ENCODE results near the gene ZNF652.

ZNF652 gene

DNA sequence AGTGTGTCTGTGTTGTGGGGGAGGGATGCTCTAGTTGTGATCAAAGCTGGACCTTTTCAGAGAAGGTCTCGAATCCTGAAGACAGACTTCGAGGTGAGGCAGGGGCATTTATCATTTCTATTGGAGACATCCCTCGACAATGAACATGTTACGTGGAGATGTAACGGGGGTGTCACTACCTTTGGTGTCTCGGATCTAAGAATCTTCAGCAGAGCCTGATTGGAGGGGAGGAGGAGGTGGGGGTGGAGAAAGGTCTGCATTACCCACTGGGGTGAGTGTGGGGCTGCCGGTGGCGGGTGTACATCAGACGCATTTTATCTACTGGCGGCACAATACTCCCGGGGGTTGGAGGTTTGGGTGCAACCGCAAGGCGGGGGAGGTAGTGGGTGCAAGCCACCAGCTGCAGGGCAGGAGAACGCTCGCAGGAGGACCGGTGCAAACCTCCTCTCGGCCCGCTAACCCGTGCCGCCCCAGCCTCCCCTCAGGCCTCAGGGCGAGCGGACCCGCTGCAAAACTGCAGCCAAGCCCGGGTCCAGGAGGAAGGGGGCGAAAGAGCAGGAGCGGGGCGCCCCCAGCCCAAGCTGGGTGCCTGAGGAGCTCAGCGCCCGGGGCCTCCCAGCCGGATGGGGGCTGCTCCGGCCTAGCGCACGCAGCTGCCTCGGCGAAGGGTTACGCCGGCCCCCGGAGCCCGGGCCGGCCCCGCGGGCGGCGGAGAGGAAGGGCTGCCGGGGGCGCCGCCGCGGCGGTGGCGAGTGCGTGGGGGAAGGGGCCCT is 735 bp downstream of the ZNF652 start:
- DNase-seq (ENCODE audit: insufficient read length, low spot score) (peak; percentile 40), FAIRE-seq (peak; percentile 78)
- TF ChIP-seq SPI1 (IDR thresholded peaks at IDR 0.05; ENCODE audit: low read depth, low read length) (no peak), POLR2A (IDR thresholded peaks at IDR 0.05; ENCODE audit: low read depth, low read length) (peak; percentile 35; the same call in 1 of the 2 replicates)

DNA sequence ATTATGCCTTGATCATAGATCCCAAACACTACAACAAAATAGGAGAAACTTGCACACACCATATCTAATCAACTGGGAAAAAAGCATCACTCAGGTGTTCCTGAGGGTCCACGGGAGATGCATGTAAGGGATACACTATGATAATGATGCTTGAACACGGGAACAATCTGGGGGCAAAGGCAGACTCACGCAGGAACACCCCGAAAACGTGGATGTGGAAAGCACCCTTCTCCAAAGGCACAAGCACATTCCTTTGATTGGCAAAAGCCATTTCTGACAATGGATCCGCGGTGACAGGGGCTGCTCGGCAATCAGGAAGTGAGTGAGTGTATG is 1.3 kb downstream of the ZNF652 start:
- FAIRE-seq (no peak), DNase-seq (ENCODE audit: insufficient read length, low spot score) (no peak)
- TF ChIP-seq TAF1 (IDR thresholded peaks at IDR 0.05; ENCODE audit: low read depth, low read length), result no peak
- no peak for TF ChIP-seq POLR2AphosphoS5 (IDR thresholded peaks at IDR 0.05; ENCODE audit: low read depth, low read length)
- TF ChIP-seq PAX5 (IDR thresholded peaks at IDR 0.05; ENCODE audit: insufficient read depth, low read length, severe bottlenecking), result no peak
- TF ChIP-seq SPI1 (IDR thresholded peaks at IDR 0.05; ENCODE audit: low read depth, low read length), result no peak
- no peak for TF ChIP-seq POLR2A (IDR thresholded peaks at IDR 0.05; ENCODE audit: low read depth, low read length)
- no peak for TF ChIP-seq POU2F2 (IDR thresholded peaks at IDR 0.05; ENCODE audit: low read depth, low read length)

DNA sequence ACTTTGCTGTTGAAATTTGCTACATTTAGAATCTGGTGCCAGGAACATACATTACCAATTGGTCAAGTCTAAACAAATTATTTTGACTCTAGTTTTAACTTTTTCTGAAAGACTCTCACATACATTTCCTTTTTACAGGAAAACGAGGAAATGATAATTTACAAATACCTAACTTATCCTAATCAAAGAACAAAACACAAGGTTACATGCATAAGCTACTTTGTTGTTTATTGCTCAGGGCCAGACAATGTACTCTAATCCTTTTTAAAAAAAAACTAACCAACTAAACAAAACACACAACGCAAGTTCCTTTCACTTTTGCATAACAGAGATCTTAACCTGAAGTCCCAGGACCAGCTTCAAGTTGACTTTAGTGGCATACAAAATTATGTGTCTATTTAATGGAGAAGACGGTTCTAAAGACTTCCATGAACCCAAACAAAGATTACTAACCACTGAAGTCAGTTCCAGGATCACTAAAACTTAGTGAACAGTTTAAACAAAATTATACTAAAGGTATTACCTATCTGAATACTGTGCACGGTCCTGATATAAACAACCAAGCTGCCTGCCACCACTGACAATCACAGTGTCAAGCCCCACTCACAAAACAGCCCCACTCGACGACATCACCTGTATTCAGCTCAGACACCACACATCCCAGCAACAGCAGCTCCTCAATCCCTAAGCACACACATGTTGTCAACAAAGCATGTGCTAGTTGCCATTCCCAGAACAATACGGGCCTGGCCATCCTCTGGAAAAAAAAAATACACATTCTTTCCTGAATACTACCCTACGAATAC is 1.9 kb downstream of the ZNF652 start:
- FAIRE-seq (peak; percentile 79), DNase-seq (ENCODE audit: insufficient read length, low spot score) (no peak)
- TF ChIP-seq POLR2AphosphoS5 (IDR thresholded peaks at IDR 0.05; ENCODE audit: low read depth, low read length) (no peak), PAX5 (IDR thresholded peaks at IDR 0.05; ENCODE audit: insufficient read depth, low read length, severe bottlenecking) (no peak), POU2F2 (IDR thresholded peaks at IDR 0.05; ENCODE audit: low read depth, low read length) (no peak), TAF1 (IDR thresholded peaks at IDR 0.05; ENCODE audit: low read depth, low read length) (no peak), POLR2A (IDR thresholded peaks at IDR 0.05; ENCODE audit: low read depth, low read length) (no peak), SPI1 (IDR thresholded peaks at IDR 0.05; ENCODE audit: low read depth, low read length) (no peak)

DNA sequence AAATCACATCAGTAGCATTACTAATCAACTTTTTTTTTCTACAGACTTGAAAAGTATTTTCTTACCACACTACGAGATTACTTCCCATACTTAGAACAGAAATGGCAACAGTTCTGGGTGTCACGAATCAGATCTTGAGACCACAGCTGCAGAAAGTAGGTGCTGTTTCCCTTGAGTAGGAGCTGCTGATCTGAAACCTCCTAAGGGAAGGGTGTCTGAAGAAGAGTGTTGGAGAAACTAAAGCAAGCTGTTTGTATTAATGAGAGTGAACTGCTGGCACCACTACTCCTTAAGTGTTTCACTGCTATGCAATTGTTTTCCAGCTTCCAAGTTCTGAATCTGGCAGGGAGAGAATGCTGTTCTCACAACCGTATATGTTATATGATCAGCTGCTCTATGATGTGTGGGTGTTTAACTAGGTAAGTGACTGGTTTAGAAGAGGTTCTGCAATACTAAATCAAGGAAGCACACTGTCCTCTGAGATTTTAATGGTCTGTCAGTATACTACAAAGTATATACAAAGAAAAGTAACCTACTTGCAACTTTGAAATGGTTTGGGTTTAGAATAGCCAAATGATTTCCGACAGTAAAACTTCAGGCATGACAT is 3.3 kb downstream of the ZNF652 start:
- FAIRE-seq (peak; percentile 92), DNase-seq (ENCODE audit: insufficient read length, low spot score) (no peak)
- no peak for TF ChIP-seq SPI1 (IDR thresholded peaks at IDR 0.05; ENCODE audit: low read depth, low read length)
- no peak for TF ChIP-seq POU2F2 (IDR thresholded peaks at IDR 0.05; ENCODE audit: low read depth, low read length)
- TF ChIP-seq POLR2AphosphoS5 (IDR thresholded peaks at IDR 0.05; ENCODE audit: low read depth, low read length), result no peak
- no peak for TF ChIP-seq POLR2A (IDR thresholded peaks at IDR 0.05; ENCODE audit: low read depth, low read length)
- TF ChIP-seq PAX5 (IDR thresholded peaks at IDR 0.05; ENCODE audit: insufficient read depth, low read length, severe bottlenecking), result no peak
- TF ChIP-seq TAF1 (IDR thresholded peaks at IDR 0.05; ENCODE audit: low read depth, low read length), result no peak

DNA sequence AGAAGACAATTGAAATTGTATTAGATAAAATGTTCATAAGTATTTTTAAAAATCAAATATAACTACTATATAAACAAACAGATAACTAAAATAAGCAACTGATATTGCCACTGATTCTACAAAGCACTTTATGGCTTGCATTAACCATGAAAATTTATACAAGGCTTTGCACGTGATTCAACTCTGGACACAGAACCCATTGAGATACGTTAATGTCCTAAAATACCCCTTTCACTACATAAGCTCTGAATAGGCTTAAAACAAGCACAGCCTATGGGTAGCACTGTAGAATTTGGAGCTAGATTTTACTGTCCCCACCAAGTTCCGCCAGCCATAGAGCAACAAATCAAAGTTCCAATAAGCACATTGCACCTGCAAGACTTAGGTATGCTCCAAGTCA is 4.5 kb downstream of the ZNF652 start:
- TF ChIP-seq POU2F2 (IDR thresholded peaks at IDR 0.05; ENCODE audit: low read depth, low read length) (no peak), POLR2AphosphoS5 (IDR thresholded peaks at IDR 0.05; ENCODE audit: low read depth, low read length) (no peak), POLR2A (IDR thresholded peaks at IDR 0.05; ENCODE audit: low read depth, low read length) (no peak), SPI1 (IDR thresholded peaks at IDR 0.05; ENCODE audit: low read depth, low read length) (no peak), TAF1 (IDR thresholded peaks at IDR 0.05; ENCODE audit: low read depth, low read length) (no peak), PAX5 (IDR thresholded peaks at IDR 0.05; ENCODE audit: insufficient read depth, low read length, severe bottlenecking) (no peak)
- no peak for DNase-seq (ENCODE audit: insufficient read length, low spot score)
- FAIRE-seq, result no peak

DNA sequence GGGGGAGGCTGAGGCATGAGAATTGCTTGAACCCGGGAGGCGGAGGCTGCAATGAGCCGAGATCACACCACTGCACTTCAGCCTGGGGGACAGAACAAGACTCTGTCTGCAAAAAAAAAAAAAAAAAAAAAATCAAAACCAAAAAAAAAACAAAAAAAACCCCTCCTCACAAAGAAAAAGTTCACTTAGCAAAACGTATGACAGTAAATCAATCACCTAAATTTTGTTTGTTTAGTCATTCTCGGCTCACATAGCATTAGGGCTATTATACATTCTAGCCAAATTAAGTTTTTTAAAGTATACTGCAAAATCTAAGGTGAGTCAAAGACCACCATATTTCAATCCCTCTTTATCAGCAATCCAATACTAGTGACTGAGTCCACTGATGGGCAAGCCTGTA is 5.7 kb downstream of the ZNF652 start:
- no peak for TF ChIP-seq POLR2A (IDR thresholded peaks at IDR 0.05; ENCODE audit: low read depth, low read length)
- no peak for TF ChIP-seq PAX5 (IDR thresholded peaks at IDR 0.05; ENCODE audit: insufficient read depth, low read length, severe bottlenecking)
- TF ChIP-seq SPI1 (IDR thresholded peaks at IDR 0.05; ENCODE audit: low read depth, low read length), result no peak
- TF ChIP-seq POLR2AphosphoS5 (IDR thresholded peaks at IDR 0.05; ENCODE audit: low read depth, low read length), result no peak
- no peak for TF ChIP-seq TAF1 (IDR thresholded peaks at IDR 0.05; ENCODE audit: low read depth, low read length)
- no peak for TF ChIP-seq POU2F2 (IDR thresholded peaks at IDR 0.05; ENCODE audit: low read depth, low read length)
- DNase-seq (ENCODE audit: insufficient read length, low spot score) (no peak), FAIRE-seq (no peak)

DNA sequence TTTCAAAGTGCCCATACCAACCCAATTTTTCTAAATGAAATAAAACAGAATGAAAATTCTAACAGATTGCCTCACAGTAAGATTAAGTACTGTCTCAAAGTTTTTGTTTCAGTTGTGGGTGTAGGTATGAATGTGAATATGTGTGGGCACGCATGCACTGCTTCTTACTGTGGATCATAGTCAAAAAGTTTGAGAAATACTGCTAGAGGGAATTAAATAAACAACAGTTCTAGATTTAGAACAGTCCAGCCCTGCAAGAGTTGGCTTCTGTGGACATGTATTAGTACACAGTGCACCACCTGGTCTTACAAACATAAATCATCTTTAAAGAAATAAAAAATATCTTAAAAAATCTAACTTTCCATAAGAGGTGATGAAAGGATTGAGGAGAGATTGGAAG is 8.4 kb downstream of the ZNF652 start:
- FAIRE-seq (peak; percentile 35), DNase-seq (ENCODE audit: insufficient read length, low spot score) (no peak)
- TF ChIP-seq PAX5 (IDR thresholded peaks at IDR 0.05; ENCODE audit: insufficient read depth, low read length, severe bottlenecking) (no peak), SPI1 (IDR thresholded peaks at IDR 0.05; ENCODE audit: low read depth, low read length) (no peak), TAF1 (IDR thresholded peaks at IDR 0.05; ENCODE audit: low read depth, low read length) (no peak), POLR2AphosphoS5 (IDR thresholded peaks at IDR 0.05; ENCODE audit: low read depth, low read length) (no peak), POLR2A (IDR thresholded peaks at IDR 0.05; ENCODE audit: low read depth, low read length) (no peak), POU2F2 (IDR thresholded peaks at IDR 0.05; ENCODE audit: low read depth, low read length) (no peak)

DNA sequence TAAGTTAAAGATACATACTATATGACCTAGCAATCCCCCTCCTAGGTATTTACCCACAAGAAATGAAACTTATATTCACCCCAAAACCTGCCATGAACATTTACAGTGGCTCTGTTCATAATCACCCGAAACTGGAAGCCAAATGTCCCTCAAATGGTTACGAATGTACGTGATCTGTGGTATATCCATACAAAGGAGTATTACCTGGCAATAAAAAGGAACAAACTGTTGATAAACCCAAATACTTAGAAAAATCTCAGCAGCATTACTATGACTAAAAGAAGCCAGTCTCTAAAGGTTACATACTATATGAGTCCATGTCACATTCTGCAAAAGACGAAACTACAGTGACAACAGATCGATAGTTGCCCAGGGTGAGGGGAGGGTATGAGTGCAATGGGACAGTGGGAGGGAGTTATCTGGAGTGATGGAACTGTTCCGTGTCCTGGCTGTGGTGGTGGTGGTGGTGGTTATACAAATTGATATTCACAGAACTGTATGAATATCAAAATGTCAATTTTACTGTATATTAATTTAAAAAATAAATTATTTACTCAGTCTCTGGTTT is 9.4 kb downstream of the ZNF652 start:
- TF ChIP-seq POU2F2 (IDR thresholded peaks at IDR 0.05; ENCODE audit: low read depth, low read length) (no peak), TAF1 (IDR thresholded peaks at IDR 0.05; ENCODE audit: low read depth, low read length) (no peak), POLR2AphosphoS5 (IDR thresholded peaks at IDR 0.05; ENCODE audit: low read depth, low read length) (no peak)
- FAIRE-seq (no peak), DNase-seq (ENCODE audit: insufficient read length, low spot score) (no peak)

DNA sequence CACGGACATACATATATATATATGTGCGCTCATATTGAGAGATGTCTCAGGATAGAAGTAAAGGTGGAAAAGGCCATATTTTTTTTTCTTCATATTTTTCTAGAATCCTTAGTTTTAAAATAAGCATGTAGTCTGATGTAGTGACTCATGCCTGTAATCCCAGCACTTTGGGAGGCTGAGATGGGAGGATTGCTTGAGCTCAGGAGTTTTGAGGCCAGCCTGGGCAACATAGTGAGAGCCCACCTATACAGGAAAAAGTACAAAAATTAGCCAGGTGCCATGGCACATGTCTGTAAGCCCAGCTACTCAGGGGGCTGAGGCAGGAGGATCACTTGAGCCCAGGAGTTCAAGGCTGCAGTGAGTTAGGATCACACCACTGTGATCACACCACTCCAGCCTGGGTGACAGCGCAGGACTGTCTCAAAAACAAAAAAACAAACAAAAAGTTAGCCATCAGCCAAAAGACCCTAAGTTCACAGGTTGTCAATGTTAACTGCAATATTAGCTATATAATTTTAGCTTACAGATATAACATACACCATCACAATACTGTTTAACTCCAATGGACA is 10.4 kb downstream of the ZNF652 start:
- FAIRE-seq (no peak), DNase-seq (ENCODE audit: insufficient read length, low spot score) (no peak)

More for the DNA sequence above, 10.4 kb downstream of the ZNF652 start:
- TF ChIP-seq PAX5 (IDR thresholded peaks at IDR 0.05; ENCODE audit: insufficient read depth, low read length, severe bottlenecking), result no peak
- no peak for TF ChIP-seq TAF1 (IDR thresholded peaks at IDR 0.05; ENCODE audit: low read depth, low read length)
- TF ChIP-seq SPI1 (IDR thresholded peaks at IDR 0.05; ENCODE audit: low read depth, low read length), result no peak
